Tibial nerve (tissue), 4 donors: Measurements from ENCODE around the gene HTRA1. TPM values are rescaled to one million over a fixed set of nuclear protein-coding genes. Genes with fewer than 3 reads are reported as not detected.
A peak's percentile ranks its signal among the peaks of the same experiment; 100 is the strongest.

Source experiments
- DNase-seq, 2 donors: peaks; one replicate each; pipeline ENCODE4 v3.0.0-alpha.2; 2019; ENCODE audit warnings: low spot score in 2 of 2
- H3K27ac ChIP-seq, 4 donors: fragments of 200-600 bp; sonication (generic) in 3 of 4; one replicate each; pipeline ENCODE4 v1.5.1; 2017 to 2019; ENCODE audit warnings: mild to moderate bottlenecking in 1 of 4
- H3K27me3 ChIP-seq, 2 donors: fragments of 200-600 bp; sonication (generic) in 1 of 2; one replicate each; pipeline versions ENCODE4 v1.5.1 to v1.6.0; 2017 to 2019
- H3K36me3 ChIP-seq, 3 donors: fragments of 200-600 bp; sonication (generic); one replicate each; pipeline ENCODE4 v1.5.1; 2018 to 2019
- H3K4me1 ChIP-seq, 4 donors: fragments of 200-600 bp; sonication (generic) in 3 of 4; one replicate each; pipeline ENCODE4 v1.5.1; 2017 to 2019
- H3K4me3 ChIP-seq, 4 donors: fragments of 200-600 bp; sonication (generic) in 3 of 4; one replicate each; pipeline ENCODE4 v1.5.1; 2017 to 2019; ENCODE audit warnings: mild to moderate bottlenecking in 1 of 4, moderate library complexity in 1 of 4
- H3K9me3 ChIP-seq, 4 donors: fragments of 200-600 bp; sonication (generic) in 3 of 4; one replicate each; pipeline ENCODE4 v1.5.1; 2017 to 2019
- EP300 ChIP-seq, 2 donors: sonication (generic); formaldehyde crosslinking; IDR thresholded peaks; one replicate each; pipeline ENCODE4 v1.6.1; 2017; ENCODE audit warnings: antibody characterized with exemption in 2 of 2, mild to moderate bottlenecking in 1 of 2
- POLR2A ChIP-seq, 2 donors: fragments of 450-650 bp; IDR thresholded peaks; one replicate each; pipeline ENCODE4 v1.6.1; 2017; ENCODE audit warnings: antibody characterized with exemption in 2 of 2, mild to moderate bottlenecking in 2 of 2, moderate library complexity in 2 of 2
- WGBS, 2 donors: methylation state at CpG; one replicate each; pipeline ENCODE4 v1.1.5; 2018; 5-methylcytosine and 5-hydroxymethylcytosine counted together
- total RNA-seq, 4 donors: library from RNA; depleted of rRNA; stranded (reverse); fragments of >200 nt; gene quantifications; one replicate each; pipeline ENCODE4 v1.1.0, GENCODE V29; 2016
- TF ChIP-seq, protein P1 (sequence below), 5 experiments: fragments of 200-600 bp in 3 of 5; fragments of 450-650 bp in 2 of 5; sonication (generic) in 3 of 5; IDR thresholded peaks; one replicate each; pipeline ENCODE4 v1.5.1; 2016 to 2019; ENCODE audit warnings: antibody characterized with exemption in 5 of 5, mild to moderate bottlenecking in 3 of 5, moderate library complexity in 2 of 5

HTRA1 gene
- 100 to 1,000 TPM; 128 to 183 (median 173) TPM for total RNA-seq

DNA sequence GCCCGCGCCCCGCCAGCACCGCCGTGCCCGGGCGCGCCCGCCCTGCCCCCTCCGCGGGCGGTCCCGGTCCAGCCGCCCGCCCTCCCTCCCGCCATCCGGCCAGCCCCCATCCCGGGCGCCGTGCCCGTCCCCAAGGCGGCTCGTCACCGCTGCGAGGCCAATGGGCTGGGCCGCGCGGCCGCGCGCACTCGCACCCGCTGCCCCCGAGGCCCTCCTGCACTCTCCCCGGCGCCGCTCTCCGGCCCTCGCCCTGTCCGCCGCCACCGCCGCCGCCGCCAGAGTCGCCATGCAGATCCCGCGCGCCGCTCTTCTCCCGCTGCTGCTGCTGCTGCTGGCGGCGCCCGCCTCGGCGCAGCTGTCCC is at the start of gene HTRA1:
HTRA1 (plus strand) TSS at position 187 of the 362 bp plus-strand sequence; CDS start at position 287, 100 bp downstream.
- 0% methylated on average over 6 to 28 of the region's 56 CpGs for WGBS, 2 donors
- H3K27me3 ChIP-seq, result no peaks in the 10 kb centered on the region
- peak within 1 kb of the TSS; percentile 67 to 90 (median 82) for H3K27ac ChIP-seq
- TF ChIP-seq POLR2A (IDR thresholded peaks at IDR 0.05) (peak; percentile 49 to 52), EP300 (IDR thresholded peaks at IDR 0.05) (peak in 1 of 2 donors; percentile 34)
- TF ChIP-seq, protein P1, sequence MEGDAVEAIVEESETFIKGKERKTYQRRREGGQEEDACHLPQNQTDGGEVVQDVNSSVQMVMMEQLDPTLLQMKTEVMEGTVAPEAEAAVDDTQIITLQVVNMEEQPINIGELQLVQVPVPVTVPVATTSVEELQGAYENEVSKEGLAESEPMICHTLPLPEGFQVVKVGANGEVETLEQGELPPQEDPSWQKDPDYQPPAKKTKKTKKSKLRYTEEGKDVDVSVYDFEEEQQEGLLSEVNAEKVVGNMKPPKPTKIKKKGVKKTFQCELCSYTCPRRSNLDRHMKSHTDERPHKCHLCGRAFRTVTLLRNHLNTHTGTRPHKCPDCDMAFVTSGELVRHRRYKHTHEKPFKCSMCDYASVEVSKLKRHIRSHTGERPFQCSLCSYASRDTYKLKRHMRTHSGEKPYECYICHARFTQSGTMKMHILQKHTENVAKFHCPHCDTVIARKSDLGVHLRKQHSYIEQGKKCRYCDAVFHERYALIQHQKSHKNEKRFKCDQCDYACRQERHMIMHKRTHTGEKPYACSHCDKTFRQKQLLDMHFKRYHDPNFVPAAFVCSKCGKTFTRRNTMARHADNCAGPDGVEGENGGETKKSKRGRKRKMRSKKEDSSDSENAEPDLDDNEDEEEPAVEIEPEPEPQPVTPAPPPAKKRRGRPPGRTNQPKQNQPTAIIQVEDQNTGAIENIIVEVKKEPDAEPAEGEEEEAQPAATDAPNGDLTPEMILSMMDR (IDR thresholded peaks at IDR 0.05), result no peak
- peaks cover 0 to 46% (median 14%) of the 10 kb centered on the region in 4 donors for H3K4me1 ChIP-seq
- H3K9me3 ChIP-seq, result no peaks in the 10 kb centered on the region
- DNase-seq, result peak; percentile 45 to 66
- H3K36me3 ChIP-seq, result no peaks in the 10 kb centered on the region
- peak within 1 kb of the TSS; percentile 54 to 93 (median 78) for H3K4me3 ChIP-seq

DNA sequence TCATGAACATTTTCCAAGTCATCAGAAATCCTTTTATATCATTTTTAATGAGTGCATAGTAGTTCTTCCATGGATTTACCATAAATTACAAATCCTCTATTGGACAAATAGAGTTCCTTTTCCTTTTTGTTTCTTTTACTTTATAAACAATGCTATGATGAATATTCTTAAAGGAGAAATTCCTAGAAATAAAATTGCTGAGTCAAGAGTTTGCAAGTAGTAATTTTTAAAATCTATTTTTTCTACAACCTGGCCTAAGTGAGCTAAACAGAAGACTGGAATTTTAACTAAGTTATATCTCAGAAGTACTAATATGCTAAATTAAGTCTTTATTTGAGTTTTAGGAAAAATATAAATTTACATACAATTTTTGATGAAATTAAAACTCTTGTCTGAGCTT is 48.0 kb upstream of the HTRA1 start:
- TF ChIP-seq EP300 (IDR thresholded peaks at IDR 0.05), result no peak
- TF ChIP-seq, protein P1 (IDR thresholded peaks at IDR 0.05), result no peak
- TF ChIP-seq POLR2A (IDR thresholded peaks at IDR 0.05), result no peak
- peaks cover 0 to 10% (median 3%) of the 10 kb centered on the region in 4 donors for H3K4me1 ChIP-seq
- H3K4me3 ChIP-seq, result no peak overlapping the region
- H3K27me3 ChIP-seq, result no peaks in the 10 kb centered on the region
- DNase-seq, result no peak
- H3K9me3 ChIP-seq, result no peaks in the 10 kb centered on the region
- H3K36me3 ChIP-seq, result peaks cover 0 to 48% (median 0%) of the 10 kb centered on the region in 3 donors
- no peak overlapping the region for H3K27ac ChIP-seq

DNA sequence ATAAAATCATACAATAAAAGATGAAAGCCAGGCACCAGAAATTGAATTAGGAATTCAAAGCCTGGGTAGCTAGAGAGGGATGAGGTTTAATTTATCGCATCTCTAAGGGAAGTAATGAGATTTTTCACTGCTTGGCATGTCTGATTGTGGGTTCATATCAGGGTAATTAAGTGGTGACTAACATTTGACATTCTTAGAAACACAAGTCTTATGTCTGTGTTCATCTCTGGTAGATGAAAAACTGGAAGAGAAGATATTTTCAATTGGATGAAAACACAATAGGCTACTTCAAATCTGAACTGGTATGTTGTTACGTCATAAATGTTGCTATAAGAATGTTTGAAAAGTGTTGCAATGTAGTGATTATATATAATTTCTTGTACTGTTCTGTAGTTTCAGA is 43.7 kb upstream of the HTRA1 start:
- peak overlapping the region in 2 of 4 donors; percentile 38 to 56 for H3K27ac ChIP-seq
- WGBS, 2 donors, result 43 to 54% methylated on average over 2 of the region's 2 CpGs

DNA sequence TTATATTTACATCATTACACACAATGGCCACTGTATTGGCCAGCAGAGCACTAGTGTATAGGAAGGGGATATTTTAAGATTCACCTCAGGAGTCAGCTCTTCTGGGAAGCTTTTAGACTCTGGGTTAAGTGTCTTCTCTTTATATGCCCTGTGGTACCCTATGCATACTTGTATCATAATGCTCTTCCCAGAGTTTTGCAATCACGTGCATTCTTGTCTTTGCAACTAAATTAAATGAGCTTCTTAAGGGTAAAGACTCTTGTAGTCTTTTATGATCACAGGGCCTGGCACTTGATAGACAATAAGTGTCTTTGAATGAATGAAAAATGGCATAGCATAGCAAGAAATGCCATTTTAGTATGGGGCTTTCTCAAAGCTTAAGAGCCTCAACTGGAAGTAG is 42.3 kb upstream of the HTRA1 start:
- TF ChIP-seq EP300 (IDR thresholded peaks at IDR 0.05) (no peak), POLR2A (IDR thresholded peaks at IDR 0.05) (no peak)
- TF ChIP-seq, protein P1 (IDR thresholded peaks at IDR 0.05), result no peak
- no peak overlapping the region for H3K4me3 ChIP-seq
- peaks cover 0 to 41% (median 15%) of the 10 kb centered on the region in 4 donors for H3K4me1 ChIP-seq
- 50 to 59% methylated on average over 1 of the region's 1 CpG for WGBS, 2 donors
- H3K9me3 ChIP-seq, result no peaks in the 10 kb centered on the region
- H3K36me3 ChIP-seq, result peaks cover 0 to 38% (median 0%) of the 10 kb centered on the region in 3 donors
- H3K27ac ChIP-seq, result no peak overlapping the region
- no peak for DNase-seq
- H3K27me3 ChIP-seq, result no peaks in the 10 kb centered on the region

More for the DNA sequence above, 43.7 kb upstream of the HTRA1 start:
- H3K9me3 ChIP-seq, result no peaks in the 10 kb centered on the region
- peaks cover 0 to 47% (median 0%) of the 10 kb centered on the region in 3 donors for H3K36me3 ChIP-seq
- DNase-seq, result no peak
- no peak for TF ChIP-seq EP300 (IDR thresholded peaks at IDR 0.05)
- TF ChIP-seq POLR2A (IDR thresholded peaks at IDR 0.05), result no peak
- TF ChIP-seq, protein P1 (IDR thresholded peaks at IDR 0.05), result no peak
- H3K4me3 ChIP-seq, result no peak overlapping the region
- H3K27me3 ChIP-seq, result no peaks in the 10 kb centered on the region
- H3K4me1 ChIP-seq, result peaks cover 0 to 41% (median 15%) of the 10 kb centered on the region in 4 donors

DNA sequence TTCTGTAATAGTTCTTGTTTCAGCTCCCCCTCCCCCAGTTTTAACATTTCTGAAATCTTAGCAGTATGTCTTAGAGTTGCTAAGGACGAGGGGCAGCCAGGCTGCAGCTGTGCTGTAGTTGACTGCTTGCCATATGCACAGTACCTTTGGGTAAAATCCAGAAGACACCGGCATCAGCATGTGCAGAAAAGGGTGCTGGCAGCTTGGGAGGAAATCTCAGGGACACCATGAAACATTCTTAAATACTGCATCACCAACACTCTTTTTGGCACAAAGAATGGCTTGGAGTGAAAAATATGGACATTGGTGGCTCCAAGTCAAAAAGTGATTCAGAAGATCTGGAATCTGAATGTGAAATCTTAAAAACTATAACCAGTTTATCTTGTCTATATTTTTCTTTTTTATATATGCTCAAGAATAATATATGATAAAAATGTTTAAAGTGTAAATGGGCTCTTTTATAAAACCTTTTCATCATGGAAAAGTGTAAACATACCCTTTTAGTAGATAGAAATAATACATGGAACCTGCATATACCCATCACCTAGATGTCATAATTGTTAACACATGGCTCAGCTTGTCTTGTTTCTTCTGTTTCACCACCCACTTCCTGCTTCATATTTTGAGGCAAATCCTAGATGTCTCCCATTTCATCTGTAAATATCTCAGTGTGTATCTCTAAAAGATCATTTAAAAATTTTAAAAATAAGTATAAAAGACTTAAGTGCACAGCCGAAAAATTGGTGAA is 41.3 kb upstream of the HTRA1 start:
- H3K4me3 ChIP-seq, result no peak overlapping the region
- H3K27ac ChIP-seq, result peak overlapping the region in 1 of 4 donors; percentile 48
- WGBS, 2 donors, result 39 to 47% methylated on average over 3 of the region's 3 CpGs
- H3K36me3 ChIP-seq, result peaks cover 0 to 36% (median 0%) of the 10 kb centered on the region in 3 donors
- H3K27me3 ChIP-seq, result no peaks in the 10 kb centered on the region
- no peaks in the 10 kb centered on the region for H3K9me3 ChIP-seq
- peaks cover 0 to 41% (median 15%) of the 10 kb centered on the region in 4 donors for H3K4me1 ChIP-seq
- TF ChIP-seq, protein P1 (IDR thresholded peaks at IDR 0.05), result no peak
- TF ChIP-seq EP300 (IDR thresholded peaks at IDR 0.05) (no peak), POLR2A (IDR thresholded peaks at IDR 0.05) (no peak)
- DNase-seq, result no peak
